Activated CD4-positive, alpha-beta T cell treated with anti-CD3 and anti-CD28 coated beads, Interleukin-10, Interleukin-2, amounts not matched to agents 100 ng/mL and 50 ng/mL, durations not matched to agents 16 hours and 8 hours (primary cell): ENCODE data around the gene CCDC158.
A peak's percentile ranks its signal among the peaks of the same experiment; 100 is the strongest.
"Not testable (repeated sequence)": the region's sequence is repeated elsewhere in the genome, so short reads cannot be mapped to it uniquely, and the experiment has no call there.

Experiments used
- DNase-seq: peaks from one replicate; pipeline ENCODE4 v3.0.0-alpha.2; 2020

CCDC158 gene

DNA sequence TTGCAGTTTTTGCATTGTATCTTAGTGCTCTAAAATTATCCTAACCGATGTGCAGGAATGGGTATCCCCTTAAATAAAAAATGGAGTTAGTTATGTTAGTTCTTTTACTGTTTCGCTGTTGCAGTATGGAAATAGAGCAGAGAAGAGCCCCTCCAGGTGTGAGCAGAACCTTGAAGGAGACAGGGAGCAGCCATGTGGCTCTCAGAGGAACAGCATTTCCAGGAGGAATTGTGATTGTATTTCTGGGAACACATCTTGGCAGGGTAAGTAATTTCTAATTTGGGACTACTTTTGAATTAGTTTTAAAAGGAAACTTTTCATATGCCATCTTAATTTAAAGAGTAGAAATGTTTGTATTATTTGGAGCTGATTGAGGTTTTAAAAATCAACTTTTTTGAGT is 5.3 kb upstream of the CCDC158 start:
- no peak for DNase-seq

DNA sequence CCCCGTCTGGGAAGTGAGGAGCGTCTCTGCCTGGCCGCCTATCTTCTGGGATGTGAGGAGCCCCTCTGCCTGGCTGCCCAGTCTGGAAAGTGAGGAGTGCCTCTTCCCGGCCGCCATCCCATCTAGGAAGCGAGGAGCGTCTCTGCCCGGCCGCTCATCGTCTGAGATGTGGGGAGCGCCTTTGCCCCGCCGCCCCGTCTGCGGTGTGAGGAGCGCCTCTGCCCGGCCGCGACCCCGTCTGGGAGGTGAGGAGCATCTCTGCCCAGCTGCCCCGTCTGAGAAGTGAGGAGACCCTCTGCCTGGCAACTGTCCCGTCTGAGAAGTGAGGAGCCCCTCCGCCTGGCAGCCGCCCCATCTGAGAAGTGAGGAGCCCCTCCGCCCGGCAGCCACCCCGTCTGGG is 2.2 kb upstream of the CCDC158 start:
- DNase-seq = not testable (repeated sequence)

DNA sequence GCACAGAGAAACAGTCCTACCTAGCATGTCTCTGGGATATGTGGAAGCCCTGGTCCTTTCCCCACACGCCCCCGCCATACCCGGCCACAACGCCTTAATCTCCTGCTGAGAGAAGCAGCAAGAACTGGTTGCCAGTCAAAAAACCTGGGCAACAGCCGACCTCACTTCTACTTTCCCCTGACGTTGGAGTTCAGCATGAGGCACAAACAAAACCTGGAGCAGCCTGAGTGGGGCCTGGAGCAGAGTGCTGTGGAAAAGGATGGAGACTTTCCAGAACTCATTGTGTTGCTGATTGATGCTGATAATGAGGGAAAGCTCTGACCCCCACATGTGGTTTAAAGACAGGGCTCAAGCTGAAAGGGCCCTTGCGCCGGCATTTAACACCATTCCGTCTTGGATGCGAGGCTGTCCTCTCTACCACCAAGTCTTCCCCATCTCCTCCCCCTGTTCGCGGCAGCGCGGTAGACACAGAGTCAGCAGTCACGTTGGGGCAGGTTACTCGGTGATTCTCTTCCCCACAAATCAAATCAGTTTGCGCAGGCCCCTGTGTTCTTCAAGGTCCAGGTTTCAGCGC is 666 bp downstream of the CCDC158 start:
- DNase-seq = no peak

DNA sequence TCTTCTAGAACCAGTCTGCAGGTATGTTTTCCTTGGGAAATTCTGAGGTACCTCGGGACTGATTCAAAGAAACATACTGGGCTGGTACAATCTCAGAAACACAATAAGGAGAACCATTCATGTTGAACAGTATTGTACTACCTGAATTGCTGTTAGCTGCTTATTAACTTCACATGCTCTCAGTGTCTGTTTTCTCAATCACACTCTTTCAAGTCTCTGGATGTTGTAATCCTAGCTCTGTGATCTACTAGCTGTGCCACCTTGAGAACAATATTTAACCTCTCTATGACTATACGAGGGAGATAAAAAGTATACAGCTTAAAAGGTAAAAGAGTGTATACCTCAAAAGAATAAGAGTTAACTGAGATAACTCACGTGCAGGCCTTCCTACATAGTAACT is 10.3 kb downstream of the CCDC158 start:
- DNase-seq = no peak

DNA sequence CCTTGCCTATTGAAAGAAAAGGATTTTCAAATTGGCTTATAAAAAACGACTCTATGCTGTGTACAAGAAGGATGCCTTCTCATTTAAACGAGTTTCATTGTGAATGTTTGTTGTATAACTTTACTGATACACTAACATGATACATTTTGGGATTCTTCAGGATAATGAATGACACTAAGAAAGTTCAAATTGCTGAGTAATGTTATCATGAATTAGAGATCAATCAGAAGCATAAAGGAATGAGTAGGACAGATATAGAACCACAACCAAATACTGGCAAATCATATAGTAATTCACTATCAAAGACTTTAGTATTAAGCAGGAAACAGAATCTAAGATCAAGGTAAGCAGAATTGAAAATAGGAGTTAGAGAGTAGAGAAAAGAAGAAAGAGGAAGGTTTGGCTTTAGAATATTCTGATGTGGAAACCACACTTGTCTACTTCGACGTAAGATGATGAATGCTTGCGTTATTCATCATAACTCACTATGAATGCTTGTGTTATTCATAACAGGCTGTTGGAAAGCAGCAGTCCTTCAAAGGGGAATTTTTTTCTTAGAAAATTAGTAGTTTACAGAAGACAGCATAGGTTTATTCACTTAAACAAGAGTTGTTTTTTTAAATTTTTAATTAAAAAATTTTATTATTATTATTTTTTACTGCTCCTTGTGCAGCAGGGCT is 13.4 kb downstream of the CCDC158 start:
- no peak for DNase-seq

DNA sequence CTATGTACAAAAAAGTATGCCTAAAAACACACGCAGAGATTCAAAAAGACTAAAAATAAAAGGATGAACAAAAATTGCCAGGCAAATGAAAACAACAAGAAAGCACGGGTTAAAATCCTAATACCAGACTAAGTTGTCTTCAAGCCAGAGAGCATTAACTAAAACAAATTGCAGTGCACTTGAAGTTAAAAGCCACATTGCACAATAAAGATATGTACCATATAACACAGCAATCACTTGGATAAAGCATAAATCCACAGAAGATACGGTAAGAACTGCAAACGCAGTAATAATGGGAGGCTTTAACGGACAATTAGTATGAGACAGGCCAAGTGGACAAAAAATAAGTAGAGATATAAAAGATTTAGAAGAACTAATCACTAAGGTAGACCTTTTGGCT is 14.9 kb downstream of the CCDC158 start:
- DNase-seq = no peak

DNA sequence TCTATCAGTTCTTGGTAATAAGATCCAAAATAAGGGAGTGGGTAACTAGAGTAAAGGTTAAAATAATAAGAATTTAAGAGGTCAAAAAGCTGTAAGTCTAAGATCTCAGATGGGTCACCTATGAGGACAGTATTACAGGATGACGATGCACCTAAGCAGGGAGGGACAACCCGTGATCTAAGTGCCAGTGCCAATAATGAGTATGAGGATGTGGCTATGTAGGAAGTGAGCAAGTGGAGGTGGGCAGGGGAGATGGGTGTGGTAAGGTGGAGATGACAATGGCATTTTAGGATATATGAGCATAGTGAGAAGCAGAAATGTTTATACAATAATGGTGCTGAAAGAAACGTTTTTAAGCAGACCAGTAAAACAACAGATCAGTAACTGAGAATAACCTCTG is 19.3 kb downstream of the CCDC158 start:
- peak; percentile 3 for DNase-seq

DNA sequence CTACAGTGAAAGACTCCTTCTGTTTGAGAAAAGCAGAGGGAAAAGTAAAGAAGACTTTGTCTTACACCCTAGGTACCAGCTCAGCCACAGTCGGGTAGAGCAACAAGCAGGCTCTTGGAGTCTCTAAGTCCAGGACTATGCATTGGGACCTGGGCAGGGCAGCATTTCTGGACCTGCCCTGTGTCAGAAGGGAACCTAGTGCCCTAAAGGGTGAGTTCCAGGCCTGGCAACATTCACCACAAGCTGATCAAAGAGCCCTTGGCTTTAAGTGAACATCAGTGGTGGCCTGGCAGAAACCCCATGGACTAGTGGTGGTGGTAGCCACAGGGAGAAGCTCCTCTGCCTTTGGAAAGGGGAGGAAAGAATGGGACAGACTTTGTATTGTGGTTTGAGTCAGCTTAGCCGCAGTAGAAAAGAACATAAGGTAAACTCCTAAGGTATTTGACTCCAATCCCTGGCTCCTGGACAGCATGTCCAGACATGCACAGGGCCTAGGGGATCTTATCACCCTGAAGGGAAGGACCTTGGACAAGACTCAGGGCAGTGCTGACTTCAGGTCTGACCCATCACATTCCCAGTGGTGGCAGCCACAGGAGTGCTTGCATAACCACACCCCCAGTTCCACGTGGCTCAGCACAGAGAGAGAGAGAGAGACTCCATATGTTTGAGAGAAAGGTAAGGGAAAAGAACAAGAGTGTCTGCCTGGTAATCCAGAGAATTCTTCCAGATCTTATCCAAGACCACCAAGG is 32.6 kb downstream of the CCDC158 start:
- no peak for DNase-seq

DNA sequence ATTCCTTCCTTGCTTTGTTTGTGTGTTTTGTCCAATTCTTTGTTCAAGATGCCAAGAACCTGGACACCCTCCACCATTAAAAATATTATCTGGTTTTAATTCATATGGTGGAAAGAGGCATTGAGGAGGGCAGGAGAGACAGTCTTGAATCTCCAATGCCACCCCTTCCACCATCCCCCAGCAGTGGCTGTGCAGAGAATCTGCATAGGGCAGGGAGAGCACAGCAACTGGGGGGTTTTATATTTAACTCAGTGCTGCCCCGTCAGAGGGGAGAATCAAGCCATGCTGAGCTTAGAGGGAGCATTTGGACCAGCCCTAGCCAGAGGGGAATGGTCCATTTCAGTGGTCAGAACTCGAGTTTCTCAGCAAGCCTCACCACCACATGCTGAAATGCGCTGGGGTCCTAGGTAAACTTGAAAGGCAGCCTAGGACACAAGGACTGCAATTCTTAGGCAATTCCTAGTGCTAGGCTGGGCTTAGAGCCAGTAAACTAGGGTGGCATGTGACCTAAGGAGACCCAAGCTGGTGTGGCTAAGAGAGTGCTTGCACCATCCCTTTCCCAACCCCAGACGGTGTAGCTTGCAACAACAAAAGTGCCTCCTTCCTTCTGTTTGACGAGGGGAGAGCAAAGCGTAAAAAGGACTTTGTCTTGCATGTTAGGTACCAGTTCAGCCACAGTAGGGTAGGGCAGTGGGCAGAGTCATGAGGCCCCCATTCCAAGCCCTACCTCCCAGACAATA is 34.2 kb downstream of the CCDC158 start:
- no peak for DNase-seq

DNA sequence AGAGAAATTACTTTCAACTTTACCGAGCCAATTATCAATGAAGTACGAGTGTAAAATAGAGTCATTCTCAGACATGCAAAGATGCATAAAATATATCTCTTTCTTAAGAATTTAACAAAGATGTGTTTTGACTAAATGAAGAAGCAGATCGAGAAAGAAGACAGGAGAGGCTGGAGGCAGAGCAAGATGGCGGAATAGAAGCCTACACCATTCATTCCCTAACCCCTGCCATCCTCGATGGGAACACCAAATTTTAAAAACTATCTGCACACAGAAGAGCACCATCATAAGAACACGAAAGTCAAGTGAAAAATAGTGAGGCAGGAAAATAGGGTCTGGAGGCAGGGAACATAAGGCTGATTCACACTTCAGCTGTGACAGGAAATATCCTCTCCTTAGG is 35.0 kb downstream of the CCDC158 start:
- DNase-seq = no peak

DNA sequence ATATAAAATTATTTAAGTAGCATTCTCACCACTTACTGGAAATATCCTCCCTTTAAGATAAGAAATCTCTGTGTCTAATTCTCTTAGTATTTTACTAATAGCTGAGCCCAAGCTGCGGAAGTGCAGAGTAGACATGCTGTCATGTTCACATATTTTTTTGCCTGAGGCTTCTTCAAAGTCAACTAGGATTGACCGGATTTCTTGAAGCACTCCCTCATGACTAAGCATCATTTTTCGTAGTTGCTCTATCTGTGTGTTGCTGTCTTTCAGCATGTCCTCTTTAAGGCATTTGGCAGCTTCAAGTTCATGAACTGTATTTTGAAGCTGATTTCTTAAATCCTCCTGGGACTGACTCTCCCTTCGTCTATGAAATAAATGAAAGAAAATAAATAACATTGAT is 36.9 kb downstream of the CCDC158 start:
- no peak for DNase-seq

DNA sequence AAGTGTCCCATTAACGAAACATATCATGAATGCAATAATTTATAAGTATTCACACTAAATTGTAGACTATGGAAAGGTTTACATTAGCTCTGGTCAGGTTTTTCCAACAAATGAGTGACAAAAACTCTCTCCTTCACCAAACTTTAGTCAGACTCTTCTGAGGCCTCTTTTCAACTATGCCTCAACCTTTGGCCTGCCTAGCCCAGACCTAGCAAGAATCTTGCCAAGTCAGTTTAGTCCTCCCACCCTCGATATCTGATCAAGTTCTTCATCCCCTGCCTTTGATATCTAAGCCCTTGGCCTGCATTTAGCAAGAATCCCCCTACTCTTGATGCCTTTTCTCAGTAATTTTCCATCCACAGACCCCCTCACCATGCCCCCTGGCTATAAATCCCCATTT is 37.9 kb downstream of the CCDC158 start:
- DNase-seq = no peak

DNA sequence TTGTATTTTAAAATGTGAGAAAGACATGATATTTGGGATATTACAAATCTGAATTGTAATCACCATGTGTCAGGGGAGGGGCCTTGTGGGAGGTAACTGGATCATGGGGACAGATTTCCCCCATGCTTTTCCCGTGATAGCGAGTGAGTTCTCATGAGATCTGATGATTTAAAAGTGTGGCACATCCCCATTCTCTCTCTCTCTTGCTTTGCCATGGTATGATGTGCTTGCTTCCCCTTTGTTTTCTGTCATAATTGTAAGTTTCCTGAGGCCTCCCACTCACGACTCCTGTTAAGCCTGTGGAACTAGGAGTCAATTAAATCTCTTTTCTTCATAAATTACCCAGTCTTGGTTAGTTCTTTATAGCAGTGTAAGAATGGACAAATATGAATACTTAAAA is 39.0 kb downstream of the CCDC158 start:
- DNase-seq = no peak

DNA sequence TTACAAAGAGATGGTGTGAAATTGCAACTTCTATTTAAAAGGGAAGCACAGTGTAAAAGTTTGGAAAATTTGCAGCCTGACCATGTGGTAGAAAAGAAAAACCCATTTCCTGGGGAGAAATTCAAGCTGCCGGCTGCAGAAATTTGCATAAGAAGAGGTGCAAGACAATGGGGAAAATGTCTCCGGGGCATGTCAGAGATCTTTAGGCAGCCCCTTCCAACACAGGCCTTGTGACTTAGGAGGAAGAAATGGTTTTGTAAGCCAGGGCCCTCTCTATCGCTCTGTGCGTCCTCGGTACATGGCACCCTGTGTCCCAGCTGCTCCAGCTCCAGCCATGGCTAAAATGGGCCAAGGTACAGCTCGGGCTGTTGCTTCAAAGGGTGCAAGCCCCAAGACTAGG is 40.4 kb downstream of the CCDC158 start:
- no peak for DNase-seq

DNA sequence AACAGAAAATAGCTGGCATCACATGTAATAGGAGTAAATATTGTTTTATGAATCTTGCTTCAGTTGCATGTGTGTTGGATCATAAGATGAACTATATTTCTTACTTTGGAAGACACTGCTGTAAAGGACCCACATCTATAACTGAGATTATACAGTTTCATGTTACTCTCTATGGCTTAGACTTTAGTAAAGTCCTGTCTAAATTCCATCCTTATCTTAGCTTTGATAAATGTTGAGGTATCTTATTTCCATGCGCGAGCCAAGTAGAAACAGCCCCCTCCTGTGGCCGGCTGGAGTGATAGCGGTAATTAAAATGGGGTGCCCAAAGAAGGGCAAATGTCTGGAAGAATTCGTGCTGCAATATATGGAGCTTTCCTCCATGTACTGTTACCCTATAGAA is 43.0 kb downstream of the CCDC158 start:
- DNase-seq = peak; percentile 48

DNA sequence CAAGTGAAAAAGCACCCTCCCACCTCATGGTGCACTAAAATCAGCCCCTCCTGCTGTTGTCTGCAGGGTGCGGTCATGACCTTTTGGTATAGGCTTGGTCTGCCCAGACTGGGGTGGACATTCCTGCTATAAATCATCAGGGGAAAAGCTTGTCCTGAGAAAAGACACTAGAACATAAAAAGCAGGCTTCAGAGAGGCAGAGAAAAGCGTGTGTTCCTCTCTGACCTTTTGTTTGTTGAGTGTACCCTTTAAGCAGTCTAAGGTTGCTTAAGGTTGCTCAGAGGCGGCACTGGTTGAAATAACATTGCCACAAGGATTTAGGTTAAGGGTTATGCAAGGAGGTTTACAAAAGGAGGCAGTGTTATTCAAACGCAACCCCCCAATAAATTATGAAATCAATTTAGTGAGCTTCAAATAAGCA is 43.5 kb downstream of the CCDC158 start:
- no peak for DNase-seq

DNA sequence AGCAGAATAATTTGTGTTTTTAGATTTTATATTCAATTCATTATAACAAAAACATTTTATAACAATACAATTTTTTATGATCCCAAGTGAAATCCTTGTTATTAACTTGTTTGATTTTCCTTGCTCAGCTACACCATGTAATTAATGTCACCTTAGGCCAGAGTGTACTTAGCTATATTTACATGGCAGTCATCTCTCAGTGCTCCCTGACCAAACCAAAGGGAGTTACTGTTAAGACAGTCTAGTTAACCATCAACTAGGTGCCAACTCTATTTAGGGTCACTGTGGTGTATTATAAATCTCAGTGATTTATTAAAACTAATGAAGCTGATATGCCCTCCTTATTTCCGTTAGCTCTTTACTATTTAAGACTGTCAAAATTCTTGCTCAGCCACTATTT is 44.4 kb downstream of the CCDC158 start:
- DNase-seq = no peak

DNA sequence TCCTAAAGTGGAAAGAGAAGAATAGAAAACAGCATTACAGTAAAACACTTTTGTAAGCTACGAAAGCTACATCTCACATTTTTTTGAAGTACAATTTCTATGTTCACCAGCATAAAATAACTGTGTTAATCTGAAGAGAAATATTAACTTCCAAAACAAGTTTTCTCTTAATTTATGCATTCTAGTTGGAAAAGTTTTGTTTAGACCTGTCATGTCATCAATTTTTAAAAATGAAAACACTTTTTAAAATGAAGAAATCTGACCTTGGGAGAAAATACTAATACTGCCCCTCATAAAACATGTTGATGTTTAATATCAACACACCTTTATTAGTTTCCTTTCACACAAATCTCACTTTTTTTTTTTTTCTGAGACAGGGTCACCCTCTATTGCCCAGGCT is 45.2 kb downstream of the CCDC158 start:
- no peak for DNase-seq

DNA sequence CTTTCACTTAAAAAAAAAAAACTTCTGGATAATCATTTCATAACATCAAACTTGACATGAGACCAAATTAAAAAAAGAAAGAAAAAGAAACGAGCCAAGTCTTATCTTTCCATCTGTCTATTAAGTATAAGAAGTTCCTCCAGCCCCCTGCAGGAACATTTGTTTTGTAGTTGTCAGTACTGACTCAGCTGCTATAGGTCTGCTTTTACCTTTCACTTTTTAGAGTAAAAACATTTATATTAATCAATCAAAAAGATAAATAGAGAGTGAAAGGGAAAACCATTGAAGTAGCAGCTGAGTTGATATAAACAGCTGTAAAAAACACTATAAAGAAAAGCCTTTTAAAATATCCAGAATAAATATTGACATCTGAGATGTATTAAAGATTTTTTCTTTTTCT is 46.1 kb downstream of the CCDC158 start:
- DNase-seq = no peak

DNA sequence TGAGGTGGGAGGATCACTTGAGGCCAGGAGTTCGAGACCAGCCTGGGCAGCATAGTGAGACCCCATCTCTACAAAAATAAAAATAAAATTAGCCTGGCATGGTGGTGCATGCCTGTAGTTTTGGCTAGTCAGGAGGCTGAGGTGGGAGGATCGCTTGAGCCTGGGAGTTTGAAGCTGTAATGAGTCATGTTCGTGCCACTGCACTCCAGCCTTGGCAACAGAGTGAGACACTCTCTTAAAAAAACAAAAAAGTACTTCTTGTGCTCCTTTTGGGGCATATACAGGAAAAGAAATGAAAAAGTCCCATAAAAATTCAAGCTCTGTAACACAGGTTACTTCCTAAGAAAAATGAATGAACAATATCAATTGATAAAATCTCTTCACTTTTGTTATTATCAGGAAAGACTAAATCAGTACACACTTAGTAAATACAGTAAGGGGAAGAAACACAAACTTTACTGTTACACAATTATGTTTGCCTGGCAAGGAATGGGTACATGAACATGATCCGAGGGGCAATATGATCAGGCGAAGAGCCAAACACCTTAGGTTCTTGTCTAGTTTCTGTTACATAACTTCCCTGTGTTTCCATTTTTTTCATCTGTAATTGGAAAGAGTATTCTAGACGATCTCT is 46.9 kb downstream of the CCDC158 start:
- no peak for DNase-seq

DNA sequence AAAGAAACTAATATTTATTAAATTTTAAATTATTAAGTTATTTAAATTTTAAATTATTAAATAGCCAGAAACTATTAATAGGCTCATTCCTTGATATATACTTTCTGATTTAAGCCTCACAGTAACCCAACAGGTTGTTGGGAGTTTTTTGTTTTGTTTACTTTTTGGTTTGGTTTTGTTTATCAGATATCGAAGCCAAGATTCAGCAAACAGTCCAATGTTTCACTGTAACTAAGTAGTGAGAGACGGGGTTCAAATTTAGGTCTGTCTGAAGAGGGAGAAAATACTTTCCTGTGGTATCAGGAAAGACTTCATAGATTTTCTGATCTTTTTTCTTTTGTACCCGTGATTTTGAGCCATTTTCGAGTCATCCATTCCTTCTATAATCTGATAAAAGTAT is 54.2 kb downstream of the CCDC158 start:
- no peak for DNase-seq

DNA sequence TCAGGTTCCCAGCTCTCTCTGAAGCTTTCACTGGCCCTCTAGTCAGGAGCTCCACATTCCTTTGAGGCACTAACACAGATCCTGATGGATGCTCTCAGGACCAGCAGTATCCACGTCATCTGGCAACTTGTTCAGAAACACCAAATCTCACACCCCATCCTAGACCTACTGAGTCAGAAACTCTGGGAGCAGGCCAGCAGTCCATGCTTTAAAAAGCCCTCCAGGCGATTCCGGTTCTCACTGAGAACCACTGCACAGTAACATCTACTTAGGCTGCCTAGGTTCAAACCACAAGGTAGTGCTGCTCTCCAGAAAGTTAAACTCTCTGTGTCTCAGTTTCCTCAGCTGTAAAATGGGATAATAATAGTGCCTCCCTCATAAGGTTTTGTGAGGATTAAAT is 55.3 kb downstream of the CCDC158 start:
- DNase-seq = no peak

DNA sequence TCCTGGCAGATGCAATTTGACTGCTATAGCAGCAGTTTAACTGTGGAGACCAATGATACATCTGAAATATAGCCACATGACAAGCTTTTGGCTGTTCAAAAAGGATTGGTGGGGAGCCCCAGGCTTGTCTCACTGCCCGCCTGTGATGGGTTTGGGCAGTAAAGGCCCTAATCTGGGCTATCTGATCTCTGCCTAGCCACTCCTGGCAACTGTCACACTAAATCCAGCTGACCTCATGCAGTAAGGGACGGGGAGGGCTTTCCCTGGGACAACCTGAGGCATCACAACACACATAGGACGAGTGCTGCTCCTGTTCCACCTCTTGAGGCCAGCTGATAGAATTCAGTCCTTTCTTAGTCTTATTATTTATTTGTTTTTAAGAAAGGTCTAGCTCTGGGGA is 56.2 kb downstream of the CCDC158 start:
- DNase-seq = no peak
